ENCODE results near the gene SLC6A6. TPM values are rescaled to one million over a fixed set of nuclear protein-coding genes. Genes with fewer than 3 reads are reported as not detected.

Gene SLC6A6
- polyA plus RNA-seq, 1 donor (not counting 4 experiments of a cell fraction or from before 2014, with no cell fraction given) = 8.3 TPM

DNA sequence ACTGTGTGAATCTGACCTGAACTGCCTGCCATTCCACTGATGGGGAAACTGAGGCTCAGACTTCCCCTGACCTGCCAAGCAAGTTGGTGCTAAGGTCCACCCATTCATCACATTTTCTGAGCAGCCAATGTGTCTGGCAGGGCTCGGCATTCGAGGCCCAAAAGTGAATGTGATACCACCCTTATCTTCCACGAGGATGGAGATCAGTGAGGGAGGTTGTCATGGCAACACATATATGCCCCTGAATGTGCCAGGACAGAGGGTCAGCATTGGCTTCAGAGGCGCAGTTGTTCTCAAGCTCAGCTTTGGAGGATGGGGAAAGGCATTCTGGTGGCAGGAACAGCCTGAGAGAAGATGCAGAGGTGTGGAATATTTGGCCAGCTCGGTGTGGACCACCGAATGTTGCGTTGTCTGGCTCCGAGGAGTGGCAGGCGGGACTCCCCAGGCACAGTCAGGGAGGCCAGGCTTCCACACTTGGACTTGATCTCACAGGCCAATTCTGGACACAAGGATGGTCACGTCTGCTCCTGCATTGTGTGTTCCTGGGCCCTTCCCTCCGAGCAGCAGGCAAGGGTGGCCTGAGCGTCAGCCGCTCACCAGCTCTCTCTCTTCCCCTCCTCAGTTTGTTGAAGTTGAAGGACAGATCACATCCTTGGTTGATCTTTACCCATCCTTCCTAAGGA lies 74.3 kb downstream of the SLC6A6 start:
- TF ChIP-seq EZH2 (IDR thresholded peaks at IDR 0.05; ENCODE audit: low read length) (no peak), CTCF (optimal IDR thresholded peaks at IDR 0.05 in 1 of 3, IDR thresholded peaks at IDR 0.05 in 1 of 3, conservative IDR thresholded peaks at IDR 0.05 in 1 of 3; ENCODE audit: extremely low read depth in 1 of 3, insufficient read depth in 2 of 3, low read length in 3 of 3) (no peak)
- dilution Hi-C loops (cut with MboI; ENCODE audit: extremely low pct_ligation_motif_present, low sequenced_read_pairs) = no loop called here
- H3K79me2 ChIP-seq (ENCODE audit: control insufficient read depth, insufficient read depth, low read length) = no peaks in the 10 kb centered on the region

GRCh38 chr3:14477311-14477935 lies 75.0 kb downstream of the SLC6A6 start:
- no peak for DNase-seq (ENCODE audit: low read depth, low spot score)
- TF ChIP-seq EZH2 (IDR thresholded peaks at IDR 0.05; ENCODE audit: low read length) = no peak
- no peak for TF ChIP-seq CTCF (optimal IDR thresholded peaks at IDR 0.05 in 1 of 3, IDR thresholded peaks at IDR 0.05 in 1 of 3, conservative IDR thresholded peaks at IDR 0.05 in 1 of 3; ENCODE audit: extremely low read depth in 1 of 3, insufficient read depth in 2 of 3, low read length in 3 of 3)
- no peaks in the 10 kb centered on the region for H3K9me3 ChIP-seq (ENCODE audit: control insufficient read depth, low read depth, low read length)
- no peak for FAIRE-seq
- H2AFZ ChIP-seq (ENCODE audit: control insufficient read depth, low read length) = no peak overlapping the region
- peaks cover 26% of the 10 kb centered on the region for H3K4me1 ChIP-seq (ENCODE audit: control insufficient read depth, extremely low read depth, insufficient read depth, low read length)
- no peaks in the 10 kb centered on the region for H3K27me3 ChIP-seq (ENCODE audit: control insufficient read depth, extremely low read depth, insufficient read depth, low read length)
- no peak overlapping the region for H3K9ac ChIP-seq (ENCODE audit: control insufficient read depth, extremely low read depth, insufficient read depth, low read length)
- H3K9me1 ChIP-seq (ENCODE audit: control insufficient read depth, extremely low read depth, insufficient read depth, low read length) = peaks cover 2% of the 10 kb centered on the region
- no peak overlapping the region for H3K27ac ChIP-seq (ENCODE audit: control insufficient read depth, insufficient read depth, low read length)
- no peaks in the 10 kb centered on the region for H3K79me2 ChIP-seq (ENCODE audit: control insufficient read depth, insufficient read depth, low read length)
- H3K4me2 ChIP-seq (ENCODE audit: control insufficient read depth, extremely low read depth, insufficient read depth, low read depth, low read length) = no peak overlapping the region
- dilution Hi-C loops (cut with MboI; ENCODE audit: extremely low pct_ligation_motif_present, low sequenced_read_pairs) = no loop called here
- no peak overlapping the region for H3K4me3 ChIP-seq (ENCODE audit: control insufficient read depth in 2 of 3, extremely low read depth in 1 of 3, insufficient read depth in 2 of 3, low read depth in 1 of 3, low read length in 3 of 3)
- peaks cover 0 to 9% of the 10 kb centered on the region in 2 experiments for H3K36me3 ChIP-seq (ENCODE audit: control insufficient read depth in 2 of 2, extremely low read depth in 1 of 2, insufficient read depth in 2 of 2, low read length in 2 of 2)
- H4K20me1 ChIP-seq (ENCODE audit: control insufficient read depth, extremely low read depth, insufficient read depth, low read length) = no peaks in the 10 kb centered on the region

More for the DNA sequence above, 74.3 kb downstream of the SLC6A6 start:
- no peaks in the 10 kb centered on the region for H3K27me3 ChIP-seq (ENCODE audit: control insufficient read depth, extremely low read depth, insufficient read depth, low read length)
- peaks cover 0 to 9% of the 10 kb centered on the region in 2 experiments for H3K36me3 ChIP-seq (ENCODE audit: control insufficient read depth in 2 of 2, extremely low read depth in 1 of 2, insufficient read depth in 2 of 2, low read length in 2 of 2)
- no peak overlapping the region for H3K27ac ChIP-seq (ENCODE audit: control insufficient read depth, insufficient read depth, low read length)
- H3K4me3 ChIP-seq (ENCODE audit: control insufficient read depth in 2 of 3, extremely low read depth in 1 of 3, insufficient read depth in 2 of 3, low read depth in 1 of 3, low read length in 3 of 3) = no peak overlapping the region
- peaks cover 27% of the 10 kb centered on the region for H3K4me1 ChIP-seq (ENCODE audit: control insufficient read depth, extremely low read depth, insufficient read depth, low read length)
- no peaks in the 10 kb centered on the region for H3K9me3 ChIP-seq (ENCODE audit: control insufficient read depth, low read depth, low read length)
- peaks cover 2% of the 10 kb centered on the region for H3K9me1 ChIP-seq (ENCODE audit: control insufficient read depth, extremely low read depth, insufficient read depth, low read length)
- H2AFZ ChIP-seq (ENCODE audit: control insufficient read depth, low read length) = no peak overlapping the region
- H3K4me2 ChIP-seq (ENCODE audit: control insufficient read depth, extremely low read depth, insufficient read depth, low read depth, low read length) = no peak overlapping the region
- H4K20me1 ChIP-seq (ENCODE audit: control insufficient read depth, extremely low read depth, insufficient read depth, low read length) = no peaks in the 10 kb centered on the region
- no peak for FAIRE-seq
- no peak overlapping the region for H3K9ac ChIP-seq (ENCODE audit: control insufficient read depth, extremely low read depth, insufficient read depth, low read length)
- no peak for DNase-seq (ENCODE audit: low read depth, low spot score)
